ENCODE measurements around the gene PXK. TPM values are rescaled to one million over a fixed set of nuclear protein-coding genes. Genes with fewer than 3 reads are reported as not detected.

PXK gene
- polyA plus RNA-seq, 1 donor, result 17.7 TPM

DNA sequence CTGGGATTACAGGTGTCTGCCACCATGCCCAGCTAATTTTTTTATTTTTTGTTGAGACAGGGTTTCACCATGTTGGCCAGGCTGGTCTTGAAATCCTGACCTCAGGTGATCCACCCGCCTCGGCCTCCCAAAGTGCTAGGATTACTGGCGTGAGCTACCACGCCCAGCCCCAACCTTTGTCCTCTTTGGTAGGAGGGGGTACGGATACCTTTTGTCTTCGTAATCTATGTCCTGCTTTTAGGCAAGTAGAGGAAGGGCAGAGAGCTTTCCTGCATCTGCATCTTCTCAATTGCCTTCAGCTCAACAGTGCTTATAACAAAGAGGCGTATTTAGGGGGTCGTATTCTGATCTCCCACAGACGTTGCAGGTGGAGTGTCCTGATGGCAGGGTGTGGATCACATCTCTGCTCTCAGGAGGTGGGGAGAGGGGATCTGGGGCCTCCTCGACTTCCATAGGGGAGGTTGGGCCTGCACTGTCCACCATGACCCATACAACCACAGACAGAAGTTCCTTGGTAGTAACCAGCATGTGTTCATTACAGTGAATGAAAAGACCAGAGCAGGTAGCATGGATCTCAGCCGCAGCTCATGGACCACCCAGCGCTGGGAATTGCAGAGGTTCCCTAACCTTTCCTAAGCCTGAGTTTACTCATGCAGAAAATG lies 137.8 kb downstream of the PXK start:
- DNase-seq, result no peak

GRCh38 chr3:58471025-58471887 lies 138.6 kb downstream of the PXK start:
- no peak for DNase-seq

DNA sequence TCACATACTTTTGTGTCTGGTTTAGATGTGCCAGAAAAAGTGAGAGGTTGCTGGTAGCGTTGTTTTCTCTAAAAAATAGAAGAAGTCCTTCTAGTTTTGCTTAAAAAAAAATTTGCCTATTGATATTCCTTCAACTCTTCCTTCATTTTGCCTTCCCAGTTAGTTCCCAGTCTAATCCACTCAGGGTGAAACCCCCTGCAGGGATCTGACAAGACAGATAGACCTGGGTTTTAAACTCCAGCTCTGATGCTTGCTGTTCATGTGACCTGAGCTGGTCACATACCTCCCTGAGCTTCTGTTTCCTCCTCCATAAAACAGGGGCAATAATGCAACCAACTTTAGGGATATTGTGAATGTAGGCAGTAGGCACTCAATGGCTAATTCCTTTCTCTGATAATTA lies 140.6 kb downstream of the PXK start:
- DNase-seq, result no peak

- no peak for DNase-seq
Observed at GRCh38 chr3:58474348-58474911, 141.7 kb downstream of the PXK start.

GRCh38 chr3:58474967-58475578 lies 142.4 kb downstream of the PXK start:
- no peak for DNase-seq

Other genes starting within 250 kb of the PXK start
- gene DNASE1L3, start 121.9 kb upstream of the PXK start, polyA plus RNA-seq (ENCODE audit: insufficient read length), result 0.61 TPM
- gene ABHD6, start 95.1 kb upstream of the PXK start, polyA plus RNA-seq (ENCODE audit: insufficient read length), result 5.2 TPM
- gene RPP14, start 26.6 kb upstream of the PXK start, polyA plus RNA-seq (ENCODE audit: insufficient read length), result 21.6 TPM
- 15.5 TPM for gene HTD2, start 26.4 kb upstream of the PXK start, polyA plus RNA-seq (ENCODE audit: insufficient read length)
- gene PDHB, start 100.9 kb downstream of the PXK start, polyA plus RNA-seq (ENCODE audit: insufficient read length), result 74.4 TPM
- gene KCTD6, start 159.2 kb downstream of the PXK start, polyA plus RNA-seq (ENCODE audit: insufficient read length), result 12.3 TPM
- 23.0 TPM for gene ACOX2, start 204.3 kb downstream of the PXK start, polyA plus RNA-seq (ENCODE audit: insufficient read length)
- gene FAM107A, start 244.5 kb downstream of the PXK start, polyA plus RNA-seq (ENCODE audit: insufficient read length), result 0.93 TPM

Measured in hindlimb muscle (tissue), 1 donor.